GM18867 (cell line): Measurements from ENCODE around the gene AKT1.
A peak's percentile ranks its signal among the peaks of the same experiment; 100 is the strongest.
"Not testable (repeated sequence)": the region's sequence is repeated elsewhere in the genome, so short reads cannot be mapped to it uniquely, and the experiment has no call there.

Experiments used
- ATAC-seq: cut with Tn5 transposase; IDR thresholded peaks from one replicate; pipeline ENCODE4 v1.9.1; 2021; ENCODE audit warnings: mild to moderate bottlenecking, moderate library complexity; ENCODE audit not compliant: unreplicated experiment

The AKT1 gene

GRCh38 chr14:104819361-104819781, 23.8 kb upstream of the AKT1 start:
- ATAC-seq = no peak

- ATAC-seq = no peak
Measured at GRCh38 chr14:104818714-104819161, 23.2 kb upstream of the AKT1 start.

- no peak for ATAC-seq
Measured at GRCh38 chr14:104817930-104818713, 22.6 kb upstream of the AKT1 start.

DNA sequence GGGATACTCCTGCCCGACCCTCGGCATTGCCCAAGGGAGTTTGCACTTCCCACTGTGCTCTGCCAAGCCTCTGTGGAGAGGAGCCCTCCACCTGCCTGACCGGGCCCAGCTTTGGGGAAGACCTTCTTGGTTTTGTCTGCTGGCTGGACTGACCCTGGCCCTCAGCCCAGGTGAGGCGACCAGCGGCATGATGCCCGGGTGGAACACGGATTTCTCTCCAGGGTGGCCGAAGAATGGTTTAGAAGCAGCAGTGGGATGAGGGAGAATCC, 21.0 kb upstream of the AKT1 start:
- no peak for ATAC-seq

DNA sequence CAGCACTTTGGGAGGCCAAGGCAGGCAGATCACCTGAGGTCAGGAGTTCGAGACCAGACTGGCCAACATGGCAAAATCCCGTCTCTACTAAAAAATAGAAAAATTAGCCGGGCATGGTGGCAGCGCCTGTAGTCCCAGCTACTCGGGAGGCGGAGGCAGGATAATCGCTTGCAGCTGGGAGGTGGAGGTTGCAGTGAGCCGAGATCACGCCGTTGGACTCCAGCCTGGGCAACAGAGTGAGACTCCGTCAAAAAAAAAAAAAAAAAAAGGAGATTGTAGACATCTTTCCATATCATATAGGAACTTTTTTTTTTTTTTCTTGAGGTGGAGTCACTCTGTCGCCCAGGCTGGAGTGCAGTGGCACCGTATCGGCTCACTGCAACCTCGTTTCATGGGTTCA, 19.2 kb upstream of the AKT1 start:
- ATAC-seq = not testable (repeated sequence)

GRCh38 chr14:104813286-104813685, 17.7 kb upstream of the AKT1 start:
- ATAC-seq = no peak

- ATAC-seq = no peak
Measured at GRCh38 chr14:104810316-104810715, 14.8 kb upstream of the AKT1 start.

- no peak for ATAC-seq
Measured at GRCh38 chr14:104808456-104808855, 12.9 kb upstream of the AKT1 start.

DNA sequence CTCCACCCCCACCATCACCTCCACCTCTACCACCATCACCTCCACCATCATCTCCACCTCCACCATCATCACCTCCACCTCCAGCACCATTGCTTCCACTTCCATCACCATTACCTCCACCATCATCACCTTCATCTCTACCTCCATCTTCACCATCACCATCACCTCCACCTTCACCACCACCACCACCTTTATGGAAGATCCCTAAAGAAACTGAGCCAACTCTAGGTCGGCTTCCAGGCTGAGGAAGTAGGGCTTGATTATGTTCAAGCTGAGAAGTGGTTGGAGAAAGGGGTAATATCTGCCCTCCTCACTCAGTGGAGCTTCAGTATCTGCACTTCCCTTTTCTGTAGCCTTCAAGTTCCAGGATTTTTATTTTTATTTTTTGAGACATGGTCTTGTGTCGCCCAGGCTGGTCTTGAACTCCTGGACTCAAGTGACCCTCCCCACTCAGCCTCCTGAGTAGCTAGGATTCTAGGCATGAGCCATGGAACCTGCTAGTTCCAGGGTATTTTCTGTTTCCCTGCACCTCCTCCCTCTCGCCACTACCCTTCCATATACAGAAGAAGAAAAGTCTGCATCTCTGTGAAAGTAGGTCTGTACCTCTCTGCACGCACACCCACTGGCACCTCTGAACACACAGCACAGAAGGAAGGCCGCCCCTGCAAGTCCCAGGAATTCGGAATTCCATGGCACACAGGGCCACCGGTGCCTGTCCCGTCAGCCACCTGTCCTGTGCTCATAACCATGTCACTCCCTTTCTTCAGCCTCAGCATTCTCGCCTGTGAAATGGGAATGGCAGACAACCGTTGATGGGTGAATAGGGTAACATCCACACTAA, 11.3 kb upstream of the AKT1 start:
- no peak for ATAC-seq

- no peak for ATAC-seq
Measured at GRCh38 chr14:104805941-104806624, 10.5 kb upstream of the AKT1 start.

DNA sequence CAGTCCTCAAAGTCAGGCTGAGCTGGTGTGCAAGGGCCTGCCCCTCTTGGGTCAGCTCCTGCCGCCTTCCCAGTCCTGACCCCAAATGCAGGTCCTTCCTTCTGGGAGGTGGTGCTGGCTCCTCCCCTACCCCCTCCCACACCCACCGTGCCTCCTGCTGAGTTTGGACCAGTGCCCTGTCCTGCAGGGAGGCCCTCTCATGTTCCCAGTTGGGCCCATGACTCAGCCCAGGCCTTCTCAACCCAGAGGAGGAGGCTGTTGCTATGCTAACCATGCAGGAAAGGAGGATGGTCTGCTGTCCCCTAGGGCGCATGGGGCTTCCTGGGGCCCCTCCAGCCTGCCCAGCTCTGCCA, 9.8 kb upstream of the AKT1 start:
- no peak for ATAC-seq

- no peak for ATAC-seq
Measured at GRCh38 chr14:104804481-104805325, 9.2 kb upstream of the AKT1 start.

DNA sequence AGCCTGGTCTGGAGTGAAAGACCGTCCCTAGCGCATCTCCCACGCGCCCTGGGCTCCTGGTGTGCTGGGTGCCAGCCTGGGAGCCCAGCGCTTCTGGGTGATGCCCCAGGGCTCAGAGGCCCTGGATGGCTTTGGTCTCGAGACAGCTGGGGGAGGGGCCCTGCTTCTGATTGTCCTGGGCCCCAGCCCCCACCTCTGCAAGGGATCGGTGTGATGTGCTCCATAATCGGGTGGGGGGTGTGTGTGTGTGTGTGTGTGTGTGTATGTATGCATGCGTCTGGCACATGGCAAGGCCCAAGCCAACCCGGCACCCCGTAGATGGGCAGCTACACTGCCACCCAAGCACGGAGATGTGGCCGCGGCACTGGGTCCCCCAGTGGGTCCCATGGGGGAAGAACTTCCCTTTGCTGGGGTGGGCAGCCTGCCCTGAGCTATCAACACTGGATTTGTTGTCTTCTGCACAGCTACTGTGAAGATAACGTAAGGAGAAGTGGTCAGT, 8.4 kb upstream of the AKT1 start:
- no peak for ATAC-seq

- no peak for ATAC-seq
Measured at GRCh38 chr14:104803280-104803911, 7.8 kb upstream of the AKT1 start.

GRCh38 chr14:104802394-104803184, 7.0 kb upstream of the AKT1 start:
- ATAC-seq = no peak

DNA sequence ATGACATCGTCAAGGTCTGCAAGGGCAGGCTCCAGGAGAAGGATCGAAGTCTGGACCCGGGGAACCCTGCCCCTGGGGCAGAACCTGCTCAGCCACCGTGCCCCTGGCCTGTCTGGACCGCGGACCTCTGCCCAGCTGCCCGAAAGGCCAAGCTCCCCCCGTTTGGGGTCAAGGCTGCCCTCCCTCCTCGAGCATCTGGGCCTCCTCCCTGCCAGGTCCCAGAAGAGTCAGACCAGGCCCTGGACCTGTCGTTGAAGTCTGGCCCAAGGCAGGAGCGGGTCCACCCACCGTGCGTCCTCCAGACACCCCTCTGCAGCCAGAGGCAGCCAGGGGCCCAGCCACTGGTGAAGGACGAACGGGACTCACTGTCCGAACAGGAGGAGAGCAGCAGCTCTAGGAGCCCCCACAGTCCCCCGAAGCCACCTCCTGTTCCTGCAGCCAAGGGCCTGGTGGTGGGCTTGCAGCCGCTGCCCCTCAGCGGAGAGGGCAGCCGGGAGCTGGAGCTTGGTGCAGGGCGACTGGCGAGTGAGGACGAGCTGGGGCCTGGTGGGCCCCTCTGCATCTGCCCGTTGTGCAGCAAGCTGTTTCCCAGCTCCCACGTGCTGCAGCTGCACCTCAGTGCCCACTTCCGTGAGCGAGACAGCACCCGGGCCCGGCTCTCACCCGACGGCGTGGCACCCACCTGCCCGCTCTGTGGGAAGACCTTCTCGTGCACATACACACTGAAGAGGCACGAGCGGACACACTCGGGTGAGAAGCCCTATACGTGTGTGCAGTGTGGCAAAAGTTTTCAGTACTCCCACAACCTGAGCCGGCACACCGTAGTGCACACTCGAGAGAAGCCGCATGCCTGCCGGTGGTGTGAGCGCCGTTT, 6.2 kb upstream of the AKT1 start:
- no peak for ATAC-seq

DNA sequence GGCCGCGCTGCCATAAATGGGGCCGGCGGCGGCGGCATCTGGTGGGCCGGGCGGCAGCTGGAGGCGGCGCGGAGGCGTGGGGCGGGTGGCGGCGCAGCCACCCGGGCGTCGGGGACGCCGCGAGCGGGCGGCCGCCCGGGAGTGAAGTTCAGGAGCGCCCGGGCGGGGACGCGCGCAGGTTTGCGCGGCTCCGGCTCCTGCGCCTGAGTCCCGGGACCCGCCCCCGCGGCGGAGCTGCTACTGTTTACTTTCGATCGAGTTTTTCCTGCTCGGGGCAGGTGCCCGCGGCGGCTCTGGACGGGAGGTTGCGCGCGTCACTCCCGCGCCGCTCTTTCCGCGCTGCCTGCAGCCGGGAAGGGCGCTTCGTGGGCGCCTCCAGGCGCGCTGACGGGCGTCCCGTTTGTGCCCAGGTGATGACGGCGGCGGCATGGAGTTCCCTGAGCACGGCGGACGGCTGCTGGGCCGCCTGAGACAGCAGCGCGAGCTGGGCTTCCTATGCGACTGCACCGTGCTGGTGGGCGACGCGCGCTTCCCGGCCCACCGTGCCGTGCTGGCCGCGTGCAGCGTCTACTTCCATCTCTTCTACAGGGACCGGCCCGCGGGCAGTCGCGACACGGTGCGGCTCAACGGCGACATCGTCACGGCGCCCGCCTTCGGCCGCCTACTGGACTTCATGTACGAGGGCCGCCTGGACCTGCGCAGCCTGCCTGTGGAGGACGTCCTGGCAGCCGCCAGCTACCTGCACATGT, 5.4 kb upstream of the AKT1 start, which contains the start of gene ZBTB42:
Gene ZBTB42, plus strand, starts transcription at position 331 of the 749 bp plus-strand sequence. Its CDS starts 97 bp downstream, at position 428.
- ATAC-seq = peak; percentile 36
